H9 (cell line): ENCODE results near the gene ST6GALNAC6. TPM values are rescaled to one million over a fixed set of nuclear protein-coding genes. Genes with fewer than 3 reads are reported as not detected.

Experiments
- DNase-seq: peaks from one replicate; pipeline ENCODE4 v3.0.0-alpha.2; 2017
- H2AFZ ChIP-seq: one replicate; pipeline ENCODE4 v1.6.1; 2013; ENCODE audit warnings: mild to moderate bottlenecking, low read length, control low read depth, moderate library complexity
- H2AK5ac ChIP-seq: 2 replicates; pipeline ENCODE4 v1.6.1; 2013; ENCODE audit warnings: low read length, control low read depth, mixed read lengths; ENCODE audit not compliant: insufficient read length
- H2BK120ac ChIP-seq: one replicate; pipeline ENCODE4 v1.6.1; 2013; ENCODE audit warnings: low read depth, mild to moderate bottlenecking, low read length, control low read depth, inconsistent platforms; ENCODE audit not compliant: poor library complexity, severe bottlenecking
- H2BK12ac ChIP-seq: 2 replicates; pipeline ENCODE4 v1.6.1; 2013; ENCODE audit warnings: low read length, control low read depth, mixed read lengths, low read depth; ENCODE audit not compliant: insufficient read length
- H2BK15ac ChIP-seq: 2 replicates; pipeline ENCODE4 v1.6.1; 2013; ENCODE audit warnings: low read depth, low read length, control low read depth
- H2BK20ac ChIP-seq: one replicate; pipeline ENCODE4 v1.6.1; 2013; ENCODE audit warnings: low read depth, mild to moderate bottlenecking, low read length, control low read depth, inconsistent platforms; ENCODE audit not compliant: poor library complexity, severe bottlenecking
- H2BK5ac ChIP-seq: 2 replicates; pipeline ENCODE4 v1.6.1; 2013; ENCODE audit warnings: low read length, control low read depth, mixed read lengths; ENCODE audit not compliant: insufficient read length
- H3K14ac ChIP-seq: 2 replicates; pipeline ENCODE4 v1.6.1; 2013; ENCODE audit warnings: low read length, control low read depth; ENCODE audit not compliant: insufficient read depth
- H3K18ac ChIP-seq: 2 replicates; pipeline ENCODE4 v1.6.1; 2013; ENCODE audit warnings: low read depth, mild to moderate bottlenecking, mixed read lengths, low read length, control low read depth; ENCODE audit not compliant: insufficient read length
- H3K23ac ChIP-seq: 2 replicates; pipeline ENCODE4 v1.6.1; 2013; ENCODE audit warnings: low read length, control low read depth, mixed read lengths, low read depth; ENCODE audit not compliant: insufficient read length
- H3K23me2 ChIP-seq: 2 replicates; pipeline ENCODE4 v1.6.1; 2013; ENCODE audit warnings: low read depth, mild to moderate bottlenecking, mixed read lengths, low read length, control low read depth; ENCODE audit not compliant: insufficient read length, poor library complexity, severe bottlenecking
- H3K27ac ChIP-seq: 2 replicates; pipeline ENCODE4 v1.5.1; 2013; ENCODE audit warnings: low read length, control low read depth, mixed read lengths, low read depth; ENCODE audit not compliant: insufficient read length
- H3K27me3 ChIP-seq: 2 replicates; pipeline ENCODE4 v1.6.1; 2013; ENCODE audit warnings: low read length, control low read depth, inconsistent platforms; ENCODE audit not compliant: insufficient read depth
- H3K4ac ChIP-seq: 2 replicates; pipeline ENCODE4 v1.6.1; 2013; ENCODE audit warnings: low read depth, mild to moderate bottlenecking, control low read depth, inconsistent platforms, low read length, moderate library complexity
- H3K4me1 ChIP-seq: 2 replicates; pipeline ENCODE4 v1.6.1; 2013; ENCODE audit warnings: low read length, control low read depth, inconsistent platforms; ENCODE audit not compliant: insufficient read depth
- H3K4me2 ChIP-seq: 2 replicates; pipeline ENCODE4 v1.6.1; 2013; ENCODE audit warnings: low read length, control low read depth, mixed read lengths; ENCODE audit not compliant: insufficient read length, insufficient read depth
- H3K56ac ChIP-seq: 2 replicates; pipeline ENCODE4 v1.6.1; 2013; ENCODE audit warnings: low read depth, mild to moderate bottlenecking, mixed read lengths, low read length, control low read depth; ENCODE audit not compliant: insufficient read length
- H3K79me1 ChIP-seq: 2 replicates; pipeline ENCODE4 v1.6.1; 2013; ENCODE audit warnings: low read depth, mild to moderate bottlenecking, moderate library complexity, low read length, control low read depth, inconsistent platforms; ENCODE audit not compliant: insufficient read depth, poor library complexity, severe bottlenecking
- H3K79me2 ChIP-seq: 2 replicates; pipeline ENCODE4 v1.6.1; 2013; ENCODE audit warnings: low read length, control low read depth, inconsistent platforms; ENCODE audit not compliant: insufficient read depth
- H3K9ac ChIP-seq: 2 replicates; pipeline ENCODE4 v1.6.1; 2013; ENCODE audit warnings: low read length, control low read depth, mixed read lengths; ENCODE audit not compliant: insufficient read length; ENCODE audit errors: extremely low read depth
- H3K9me3 ChIP-seq: one replicate; pipeline ENCODE4 v1.6.1; 2013; ENCODE audit warnings: low read depth, low read length, inconsistent platforms; ENCODE audit not compliant: control insufficient read depth
- H3T11ph ChIP-seq: one replicate; pipeline ENCODE4 v1.6.1; 2013; ENCODE audit warnings: mild to moderate bottlenecking, low read length, control low read depth, inconsistent platforms
- H4K20me1 ChIP-seq: one replicate; pipeline ENCODE4 v1.6.1; 2013; ENCODE audit not compliant: control insufficient read depth, insufficient read length, insufficient read depth
- H4K5ac ChIP-seq: 2 replicates; pipeline ENCODE4 v1.6.1; 2013; ENCODE audit warnings: low read depth, mild to moderate bottlenecking, mixed read lengths, low read length, control low read depth; ENCODE audit not compliant: insufficient read length
- H4K8ac ChIP-seq: replicated peaks from 2 replicates; pipeline ENCODE4 v1.6.1; 2013; ENCODE audit warnings: low read length, control low read depth, mixed read lengths, low read depth; ENCODE audit not compliant: insufficient read length
- H4K91ac ChIP-seq: 2 replicates; pipeline ENCODE4 v1.6.1; 2013; ENCODE audit warnings: low read depth, mild to moderate bottlenecking, moderate library complexity, mixed read lengths, low read length, control low read depth; ENCODE audit not compliant: insufficient read length
- H3K27ac Mint-ChIP-seq, 3 experiments: 2 replicates in 2 of 3; 3 replicates in 1 of 3; pipeline ENCODE4 v1.8.0; 2020 to 2021; ENCODE audit warnings: mixed read lengths in 3 of 3, mild to moderate bottlenecking in 1 of 3, moderate library complexity in 1 of 3
- H3K27me3 Mint-ChIP-seq: 2 replicates; pipeline ENCODE4 v1.8.0; 2021; ENCODE audit warnings: low read depth, mild to moderate bottlenecking, moderate library complexity, mixed read lengths
- H3K36me3 Mint-ChIP-seq, 3 experiments: 2 replicates in 2 of 3; 3 replicates in 1 of 3; pipeline ENCODE4 v1.8.0; 2020 to 2021; ENCODE audit warnings: low read depth in 3 of 3, mixed read lengths in 3 of 3; ENCODE audit not compliant: insufficient read depth in 1 of 3
- H3K4me1 Mint-ChIP-seq, 2 experiments: 2 replicates each; pipeline ENCODE4 v1.8.0; 2020; ENCODE audit warnings: mixed read lengths in 2 of 2
- H3K4me3 Mint-ChIP-seq, 2 experiments: 2 replicates in 1 of 2; 3 replicates in 1 of 2; pipeline ENCODE4 v1.8.0; 2020 to 2021; ENCODE audit warnings: mild to moderate bottlenecking in 2 of 2, mixed read lengths in 2 of 2, moderate library complexity in 1 of 2
- H3K9me3 Mint-ChIP-seq, 2 experiments: 2 replicates in 1 of 2; 3 replicates in 1 of 2; pipeline ENCODE4 v1.8.0; 2020; ENCODE audit warnings: mild to moderate bottlenecking in 2 of 2, mixed read lengths in 2 of 2, moderate library complexity in 1 of 2
- CTCF ChIP-seq: fragments of 200-600 bp; sonication (generic); conservative IDR thresholded peaks from 3 replicates; pipeline ENCODE4 v1.8.0; 2021; ENCODE audit warnings: antibody characterized with exemption, mild to moderate bottlenecking
- WGBS: extraction: QIAGEN DNeasy Blood & Tissue Kit; methylation state at CpG from one replicate; pipeline ENCODE4 v1.1.7; 2013; ENCODE audit warnings: missing lambda C conversion rate, low lambda C conversion rate, mixed read lengths; ENCODE audit not compliant: insufficient read length; ENCODE audit errors: extremely low coverage; 5-methylcytosine and 5-hydroxymethylcytosine counted together
- total RNA-seq: library from RNA; stranded (reverse); gene quantifications from 2 replicates; pipeline ENCODE4 v1.2.1, GENCODE V29; 2021

ST6GALNAC6 gene
- total RNA-seq, 1 experiment from 2014 or later: 29.8 TPM

GRCh38 chr9:127912882-127913281 is 13.5 kb upstream of the ST6GALNAC6 start:
- H3K4me1 Mint-ChIP-seq: peaks cover 7 to 11% of the 10 kb centered on the region in 2 experiments
- Histone ChIP-seq H3K79me2 (no peaks in the 10 kb centered on the region), H2BK120ac (no peak overlapping the region), H2AK5ac (no peak overlapping the region), H3K27ac (no peak overlapping the region), H2BK12ac (no peak overlapping the region), H2BK15ac (no peak overlapping the region), H3K9ac (no peak overlapping the region), H3K18ac (no peak overlapping the region), H4K8ac (no peak overlapping the region), H3K23ac (no peak overlapping the region), H4K5ac (no peak overlapping the region), H2BK20ac (no peak overlapping the region), H3K4me1 (peaks cover 2% of the 10 kb centered on the region; the same call in 1 of the 2 replicates), H3K9me3 (no peaks in the 10 kb centered on the region), H3K4me2 (no peak overlapping the region), H3K4ac (no peak overlapping the region), H4K91ac (no peak overlapping the region), H3K79me1 (no peaks in the 10 kb centered on the region), H4K20me1 (peaks cover 2% of the 10 kb centered on the region), H2AFZ (no peak overlapping the region), H2BK5ac (no peak overlapping the region), H3K27me3 (peaks cover 2% of the 10 kb centered on the region; the same call in 1 of the 2 replicates), H3K56ac (no peak overlapping the region), H3K23me2 (peaks cover 5% of the 10 kb centered on the region), H3K14ac (no peak overlapping the region), H3T11ph (no peak overlapping the region)
- H3K27me3 Mint-ChIP-seq: peaks cover 9% of the 10 kb centered on the region
- DNase-seq: no peak
- no peak for TF ChIP-seq CTCF
- H3K27ac Mint-ChIP-seq: no peak overlapping the region
- H3K36me3 Mint-ChIP-seq: peaks cover 9 to 19% (median 9%) of the 10 kb centered on the region in 3 experiments
- H3K4me3 Mint-ChIP-seq: no peak overlapping the region
- WGBS: no CpG with 5 or more reads among the region's 5 CpGs
- no peaks in the 10 kb centered on the region for H3K9me3 Mint-ChIP-seq
